ENCODE data around the gene DNAJB4.
"Not testable (repeated sequence)": the region's sequence is repeated elsewhere in the genome, so short reads cannot be mapped to it uniquely, and the experiment has no call there.

DNAJB4 gene

DNA sequence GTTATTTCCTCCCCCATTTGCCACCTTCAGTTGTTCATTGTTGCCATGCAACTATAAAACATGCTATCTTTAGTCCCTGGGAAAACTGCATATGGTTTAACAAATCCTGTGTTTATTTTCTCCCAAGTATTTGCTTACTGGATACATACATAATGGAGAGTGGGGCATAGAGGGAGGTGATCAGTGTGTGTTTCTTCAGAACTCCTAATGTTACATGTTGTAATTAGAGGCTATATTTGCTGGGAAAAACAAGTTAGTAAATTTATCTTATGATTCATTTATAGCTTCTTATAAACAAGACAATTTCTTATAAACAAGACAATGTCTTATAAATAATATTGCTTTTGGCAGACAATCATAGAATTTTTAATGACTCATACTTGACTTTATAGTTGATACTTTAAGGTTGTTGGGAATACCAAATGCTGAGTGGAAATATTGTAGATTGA is 33.8 kb downstream of the DNAJB4 start:
- DNase-seq (ENCODE audit: low spot score), result no peak

DNA sequence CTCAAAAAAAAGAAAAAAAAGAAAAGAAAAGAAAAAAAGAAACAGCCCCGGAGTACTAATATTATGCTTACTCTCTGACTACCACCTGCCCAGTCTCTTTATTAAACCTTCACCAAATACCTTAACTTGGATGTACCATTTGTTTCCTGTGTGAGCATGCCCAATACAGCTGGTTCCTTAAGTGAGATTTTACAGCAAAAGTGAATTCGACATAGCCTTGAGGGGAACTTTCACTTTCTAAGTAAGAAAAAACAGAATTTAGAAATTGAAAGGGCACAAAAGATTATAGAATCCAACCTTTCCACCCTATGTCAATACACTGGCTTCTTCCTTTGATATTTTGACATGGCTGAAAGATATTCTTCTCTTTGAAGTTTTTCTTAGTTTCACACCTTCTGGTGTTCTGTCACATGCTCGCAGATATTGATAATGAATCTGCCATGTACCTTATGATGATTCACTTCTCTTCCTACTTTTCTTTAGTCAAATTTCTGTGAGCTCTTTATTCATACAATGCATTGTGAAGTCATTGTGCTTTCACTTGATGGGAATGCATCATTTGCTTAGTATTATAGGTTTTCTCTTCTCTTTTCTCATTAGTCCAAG is 35.8 kb downstream of the DNAJB4 start:
- DNase-seq (ENCODE audit: low spot score), result no peak

DNA sequence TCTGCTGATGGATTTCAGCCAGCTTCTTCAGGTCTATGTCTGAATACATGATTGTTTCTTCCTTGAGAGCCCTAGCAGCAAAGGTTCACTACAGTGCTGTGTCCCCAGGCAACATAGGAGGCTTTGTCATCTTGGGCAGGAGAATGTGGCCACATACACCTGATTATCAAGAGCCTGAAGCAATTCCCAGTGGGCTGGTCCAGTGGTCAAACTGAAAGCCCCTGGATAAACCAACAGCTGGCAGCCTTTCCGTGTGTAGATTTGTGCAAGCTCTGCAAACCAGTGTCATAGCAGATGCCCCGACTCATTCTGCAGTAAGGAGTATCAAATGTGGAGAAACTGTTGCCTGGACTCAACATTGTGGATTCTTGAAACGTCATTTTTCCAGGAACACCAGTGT is 38.7 kb downstream of the DNAJB4 start:
- DNase-seq (ENCODE audit: low spot score), result no peak

DNA sequence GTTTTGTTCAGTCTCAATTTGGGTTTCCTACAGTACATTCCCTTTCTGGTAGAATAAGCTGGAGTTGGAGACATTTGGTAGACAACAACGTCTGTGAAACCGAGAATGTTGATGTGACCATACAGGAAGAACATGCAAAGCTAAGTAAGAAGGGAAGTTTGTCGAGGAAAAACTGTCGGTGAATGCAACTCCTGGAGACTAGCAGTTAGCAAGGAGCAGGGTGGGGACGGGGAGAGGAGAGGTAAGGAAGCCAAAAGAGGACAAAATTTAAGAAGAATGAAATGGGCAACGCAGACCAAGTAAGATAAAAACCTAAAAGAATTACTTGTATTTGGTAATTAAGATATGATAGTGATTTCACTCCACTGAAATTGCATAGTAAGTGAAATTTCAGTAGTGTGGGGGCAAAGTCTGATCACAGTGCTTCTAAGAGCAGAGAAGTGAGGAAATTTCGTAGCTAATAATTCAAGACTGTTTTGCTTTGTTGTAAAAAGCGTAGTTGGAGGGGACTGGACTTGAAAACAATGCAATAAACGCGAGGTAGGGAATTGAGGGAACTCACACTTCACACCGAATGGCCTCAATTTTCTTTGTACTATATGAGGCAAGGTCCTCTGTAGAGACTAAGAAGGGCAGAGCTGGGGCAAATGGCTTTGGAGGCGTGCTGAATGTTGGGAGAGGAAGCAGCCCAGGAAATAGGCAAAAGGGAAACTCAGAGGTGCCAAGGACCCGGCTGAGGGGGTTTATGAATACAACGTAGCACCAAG is 40.2 kb downstream of the DNAJB4 start:
- no peak for DNase-seq (ENCODE audit: low spot score)

DNA sequence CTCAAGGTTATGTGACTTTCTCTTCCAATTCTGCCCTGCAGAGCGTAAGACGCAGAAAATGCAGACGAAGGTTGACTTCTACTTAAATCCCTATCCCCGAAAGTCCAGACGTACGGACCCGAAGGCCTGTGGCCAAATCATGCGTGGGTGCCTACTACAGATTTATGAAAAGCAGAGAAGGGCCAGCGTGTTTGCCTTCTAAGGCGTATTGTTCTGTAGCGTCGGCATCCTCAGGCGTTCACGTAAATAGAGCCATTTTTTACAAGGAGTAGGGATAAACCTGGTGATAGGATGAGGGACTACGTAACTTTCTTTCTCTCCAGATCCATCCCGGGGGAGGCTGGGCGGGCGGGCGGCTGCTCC is 40.8 kb downstream of the DNAJB4 start:
- DNase-seq (ENCODE audit: low spot score), result no peak

DNA sequence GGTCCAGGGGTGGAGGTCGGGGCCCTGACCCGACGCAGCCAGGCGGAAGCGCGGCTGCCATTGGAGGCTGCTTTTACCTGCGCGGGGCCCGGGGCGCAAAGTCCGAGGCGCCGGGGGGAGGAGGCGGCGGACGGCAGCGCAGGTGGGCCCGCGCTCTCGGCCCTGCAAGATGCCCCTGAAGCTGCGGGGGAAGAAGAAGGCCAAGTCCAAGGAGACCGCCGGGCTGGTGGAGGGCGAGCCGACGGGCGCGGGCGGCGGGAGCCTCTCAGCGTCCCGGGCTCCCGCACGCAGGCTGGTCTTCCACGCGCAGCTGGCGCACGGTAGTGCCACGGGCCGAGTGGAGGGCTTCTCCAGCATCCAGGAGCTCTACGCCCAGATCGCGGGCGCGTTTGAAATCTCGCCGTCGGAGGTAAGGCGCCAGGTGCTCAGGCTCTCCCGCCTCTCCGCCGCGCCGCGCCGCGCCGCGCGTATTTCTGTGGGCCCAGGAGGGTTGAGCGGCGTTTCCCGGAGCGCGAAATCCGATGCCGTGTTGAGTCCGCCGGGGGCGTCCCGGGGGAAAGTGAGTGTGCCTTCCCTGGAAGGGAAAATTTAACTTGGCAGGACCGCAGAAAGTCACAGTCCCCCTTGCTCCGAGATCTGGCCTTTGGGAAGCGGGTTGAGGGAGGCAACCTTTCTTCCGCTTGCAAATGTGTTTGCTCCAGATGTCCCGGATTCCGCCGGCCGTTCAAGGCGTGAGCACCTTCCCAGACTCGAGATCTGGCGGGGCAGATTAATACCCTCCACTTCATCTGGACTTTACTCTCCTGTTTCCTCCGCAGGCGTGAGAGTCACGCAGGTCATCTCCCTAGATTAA is 41.4 kb downstream of the DNAJB4 start, which contains the start of gene GIPC2:
Gene GIPC2 (plus strand): TSS at position 41 of the 853 bp plus-strand sequence. CDS start 129 bp downstream, at position 170.
- DNase-seq (ENCODE audit: low spot score), result no peak

DNA sequence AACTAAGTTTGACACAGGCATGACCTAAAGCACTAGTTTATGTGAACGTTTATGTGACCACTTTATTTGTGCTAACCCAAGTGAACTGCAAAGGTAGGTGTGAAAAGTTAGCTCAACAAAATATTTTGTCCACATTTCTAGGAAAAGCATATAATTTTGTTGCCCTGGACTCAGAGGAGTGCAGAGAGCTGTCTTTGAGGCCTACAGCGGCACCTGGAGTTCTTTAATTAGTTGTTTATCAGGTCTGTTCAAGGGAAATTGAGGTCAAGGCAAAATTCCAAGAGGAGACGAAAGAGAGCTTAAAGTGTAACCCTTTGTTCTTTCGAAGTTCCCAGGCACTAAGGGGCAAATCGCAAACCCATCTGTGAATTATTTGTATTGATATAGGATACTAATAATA is 42.4 kb downstream of the DNAJB4 start:
- no peak for DNase-seq (ENCODE audit: low spot score)

DNA sequence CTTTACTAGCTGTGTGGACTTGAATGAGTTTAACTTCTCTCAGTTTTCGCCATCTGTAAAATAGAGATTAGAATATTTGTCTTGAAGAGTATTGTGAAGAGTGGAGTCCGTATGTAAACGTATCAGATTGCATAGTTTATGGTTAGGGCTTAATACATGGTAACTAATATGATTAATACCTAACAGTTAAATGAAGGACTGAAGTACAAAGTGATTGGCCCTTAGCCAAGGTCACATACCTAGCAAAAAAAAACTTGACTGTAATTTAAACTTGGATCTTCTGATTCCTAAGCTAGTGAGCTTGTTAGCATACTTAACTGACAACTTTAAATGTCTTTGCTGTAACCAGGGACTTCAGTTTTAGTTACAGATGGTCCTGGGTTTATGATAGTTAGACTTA is 42.9 kb downstream of the DNAJB4 start:
- no peak for DNase-seq (ENCODE audit: low spot score)

DNA sequence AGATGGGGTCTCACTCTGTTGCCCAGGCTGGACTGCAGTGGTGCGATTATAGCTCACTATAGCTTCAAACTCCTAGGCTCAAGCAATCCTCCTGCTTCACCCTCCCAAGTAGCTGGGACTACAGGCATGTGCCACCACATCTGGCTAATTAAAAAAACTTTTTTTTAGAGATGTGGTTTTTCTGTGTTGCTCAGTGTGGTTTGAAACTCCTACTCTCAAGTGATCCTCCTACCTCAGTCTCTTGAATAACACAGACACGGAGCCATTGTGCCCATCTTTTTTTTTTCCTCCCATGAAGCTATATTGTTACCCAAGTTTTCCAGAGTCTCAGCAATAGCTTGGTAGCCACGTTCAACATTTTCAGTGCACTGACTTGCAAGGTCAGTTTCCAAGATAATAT is 43.7 kb downstream of the DNAJB4 start:
- no peak for DNase-seq (ENCODE audit: low spot score)

DNA sequence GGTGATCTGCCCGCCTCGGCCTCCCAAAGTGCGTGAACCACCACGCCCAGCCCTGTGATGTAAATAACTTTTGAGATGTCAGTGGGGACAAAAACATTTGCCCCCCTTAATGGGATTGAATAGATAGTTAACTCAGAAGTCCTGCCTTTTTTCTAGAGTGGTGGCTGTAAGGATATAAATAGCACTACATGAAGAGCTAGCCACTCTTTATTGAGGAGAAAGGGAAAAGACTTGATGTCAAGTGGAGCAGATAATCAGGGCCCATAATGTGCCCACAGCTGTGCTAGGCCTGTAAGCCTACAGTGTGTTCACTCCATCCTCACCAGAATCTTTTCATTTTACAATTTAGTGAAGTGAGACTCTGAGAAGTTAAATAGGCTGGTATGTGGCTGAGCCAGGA is 44.7 kb downstream of the DNAJB4 start:
- no peak for DNase-seq (ENCODE audit: low spot score)

DNA sequence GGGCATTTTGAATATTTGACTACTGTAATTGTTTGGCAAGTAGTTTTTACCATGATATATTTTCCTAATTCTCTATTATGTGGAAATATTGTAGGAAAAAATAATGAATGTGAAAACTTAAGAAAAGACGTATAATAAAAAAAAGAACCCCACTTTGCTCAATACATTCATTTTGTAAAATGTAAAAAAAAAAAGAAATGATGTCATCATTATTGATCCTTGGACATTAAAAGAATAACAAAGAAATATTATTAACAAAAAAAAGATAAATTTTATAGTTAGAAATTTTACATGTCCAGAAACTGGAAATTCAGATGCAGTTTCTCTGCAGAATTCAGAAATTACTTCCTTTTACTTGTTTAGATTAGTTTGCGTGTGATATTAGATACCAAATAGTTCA is 46.3 kb downstream of the DNAJB4 start:
- no peak for DNase-seq (ENCODE audit: low spot score)

DNA sequence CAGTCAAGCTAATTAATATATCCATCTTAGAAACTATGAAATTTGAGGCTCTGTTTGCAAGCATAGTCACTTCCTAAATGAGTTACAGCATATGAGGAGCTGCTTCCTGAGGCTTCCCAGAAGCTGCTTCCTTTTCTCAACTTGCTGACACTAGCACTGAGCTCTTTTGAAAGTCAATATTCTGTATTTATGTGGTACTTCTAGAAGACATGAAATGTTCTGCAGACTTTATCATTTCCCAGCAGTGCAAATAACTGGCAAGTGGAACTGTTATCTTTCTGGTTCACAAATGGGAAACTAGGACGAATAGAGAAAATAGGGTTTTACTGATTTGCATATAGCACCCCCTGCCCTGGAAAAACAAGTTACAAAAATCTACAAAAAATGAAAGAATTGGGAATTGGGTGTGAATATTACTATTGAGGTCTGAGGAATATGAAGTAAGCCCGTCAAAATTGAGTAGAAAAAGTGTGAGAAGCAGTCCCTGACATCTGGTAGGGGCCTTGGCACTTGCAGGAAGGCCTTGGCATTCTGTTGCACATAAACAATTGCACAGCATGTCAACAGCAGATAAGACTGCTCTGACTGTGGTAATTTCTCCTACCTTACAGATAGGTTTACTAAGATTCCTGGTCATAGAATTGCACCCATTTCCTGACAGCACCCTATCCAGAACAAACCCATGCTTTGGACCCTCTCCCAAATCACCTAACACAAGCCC is 48.1 kb downstream of the DNAJB4 start:
- DNase-seq (ENCODE audit: low spot score), result no peak

DNA sequence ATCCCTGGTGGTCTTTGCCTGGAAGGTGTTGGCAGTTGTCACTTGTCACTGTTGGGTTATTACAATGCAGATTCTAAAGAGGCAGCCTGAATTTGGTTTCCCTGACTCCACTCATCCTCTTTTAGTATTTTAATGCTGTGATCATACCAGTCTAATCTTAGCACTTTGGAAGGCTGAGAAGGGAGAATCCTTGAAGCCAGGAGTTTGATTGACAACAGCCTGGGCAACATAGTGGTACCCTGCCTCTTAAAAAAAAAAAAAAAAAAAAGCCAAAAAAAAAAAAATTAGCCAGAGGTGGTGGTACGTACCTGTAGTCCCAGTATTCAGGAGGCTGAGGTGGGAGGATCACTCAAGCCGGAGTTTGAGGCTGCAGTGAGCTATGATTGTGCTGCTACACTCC is 48.8 kb downstream of the DNAJB4 start:
- DNase-seq (ENCODE audit: low spot score), result no peak

DNA sequence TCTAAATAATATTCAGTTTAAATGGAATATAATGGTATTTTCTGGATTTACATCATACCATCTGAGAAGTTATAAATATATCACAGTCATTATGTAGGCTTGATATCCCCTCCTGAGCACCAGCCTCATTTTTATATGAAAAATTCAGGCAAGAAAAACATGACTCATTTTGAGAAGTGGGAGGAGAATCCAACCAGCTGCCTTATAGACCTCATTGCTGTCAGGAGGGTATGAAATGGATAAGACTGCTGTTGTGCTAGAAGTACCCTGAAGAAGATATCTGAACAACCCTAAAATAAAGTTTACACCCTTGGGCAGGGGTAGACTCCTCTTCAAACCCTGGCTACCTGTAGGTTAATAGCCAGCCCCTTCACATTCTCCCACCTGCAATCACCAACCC is 49.8 kb downstream of the DNAJB4 start:
- DNase-seq (ENCODE audit: low spot score), result no peak

DNA sequence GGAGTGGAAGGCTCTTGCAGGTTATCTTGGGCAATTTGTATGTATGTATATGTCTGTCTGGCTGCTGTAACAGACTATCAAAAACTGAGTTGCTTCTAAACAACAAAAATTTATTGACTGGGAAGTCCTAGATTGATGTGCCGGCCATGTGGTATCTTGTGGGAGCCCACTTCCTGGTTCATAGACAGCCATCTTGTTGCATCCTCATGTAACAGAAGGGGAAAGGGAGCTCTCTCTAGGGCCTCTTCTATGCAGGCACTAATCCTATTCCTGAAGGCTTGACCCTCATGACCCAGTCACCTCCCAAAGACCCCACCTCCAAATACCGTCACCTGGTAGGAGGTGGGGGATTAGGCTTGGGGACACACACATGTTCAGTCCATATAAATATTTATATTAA is 50.2 kb downstream of the DNAJB4 start:
- DNase-seq (ENCODE audit: low spot score), result no peak

DNA sequence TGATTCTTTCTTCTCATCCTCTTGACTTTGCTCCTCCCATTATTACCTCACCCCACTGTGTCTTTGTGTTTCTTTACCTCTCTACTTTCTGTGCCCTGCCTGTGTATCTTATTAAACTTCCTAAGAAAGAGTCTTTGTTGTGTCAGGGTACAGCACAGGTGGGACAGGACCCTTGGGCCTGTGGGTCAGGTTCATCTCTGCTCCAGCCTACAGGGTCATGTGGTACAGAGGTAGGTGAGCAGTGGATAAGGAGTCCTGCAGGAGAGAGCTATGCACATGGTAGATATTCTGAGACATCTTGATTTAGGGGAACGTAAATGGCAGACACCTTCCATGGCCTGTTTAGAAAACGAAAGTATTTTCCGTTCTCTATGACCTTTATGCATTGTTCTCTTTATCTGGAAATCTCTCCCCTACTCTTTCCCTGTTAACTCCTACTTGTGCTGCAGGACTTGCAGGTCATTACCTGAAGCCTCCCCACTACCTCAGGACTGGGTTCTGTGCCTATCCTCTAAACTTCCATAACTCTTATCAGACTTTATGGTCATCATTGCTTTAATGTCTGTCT is 50.9 kb downstream of the DNAJB4 start:
- no peak for DNase-seq (ENCODE audit: low spot score)

DNA sequence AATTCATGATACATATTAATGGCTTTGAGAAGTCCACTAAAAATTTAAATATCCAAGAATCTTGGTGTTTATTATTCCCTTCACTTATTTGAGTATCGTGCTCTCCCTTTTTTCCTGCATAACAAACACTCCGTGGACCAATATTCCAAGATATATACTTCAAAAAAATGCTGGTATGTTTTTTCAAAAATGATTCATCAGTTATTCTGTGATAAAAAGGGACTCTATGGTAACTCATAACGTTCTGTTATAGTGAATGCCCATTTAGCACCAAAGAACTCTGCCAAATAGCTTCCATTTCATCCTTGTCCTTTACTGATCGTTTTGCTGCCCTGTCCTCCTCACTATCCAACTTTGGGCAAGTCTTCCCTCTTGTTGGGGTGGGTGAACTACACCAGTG is 53.9 kb downstream of the DNAJB4 start:
- no peak for DNase-seq (ENCODE audit: low spot score)

DNA sequence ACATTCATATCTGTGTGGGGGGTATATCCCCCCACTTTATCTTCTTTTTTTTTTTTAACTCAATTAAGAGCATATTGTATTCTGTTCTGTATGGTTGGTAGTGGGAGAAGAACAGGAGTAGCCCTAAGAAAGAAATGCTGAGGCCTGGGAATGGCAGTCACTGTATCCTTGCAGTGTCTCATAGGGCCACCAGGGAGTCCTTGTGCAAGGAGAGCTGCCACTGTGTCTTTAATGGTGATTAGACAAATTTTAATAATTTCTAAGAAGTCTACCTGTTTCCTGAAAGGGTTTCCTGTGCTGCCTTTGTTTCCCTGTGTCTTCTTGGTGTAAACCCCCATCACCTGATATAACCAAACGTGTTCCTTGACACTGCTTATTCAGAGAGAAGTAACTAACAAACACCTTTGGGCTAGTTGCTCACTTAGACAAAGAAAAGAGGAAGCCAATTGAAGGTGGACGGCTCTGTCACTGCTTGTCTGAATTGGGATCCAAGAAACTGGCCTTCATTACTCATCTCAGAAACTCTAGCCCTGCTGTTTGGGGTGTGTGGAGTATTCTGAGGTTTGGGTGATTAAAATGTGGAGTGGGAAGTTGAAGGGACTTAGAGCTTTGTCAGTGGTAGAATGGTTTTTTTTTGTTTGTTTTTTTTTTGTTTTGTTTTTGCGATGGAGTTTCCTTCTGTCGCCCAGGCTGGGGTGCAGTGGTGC is 56.3 kb downstream of the DNAJB4 start:
- no peak for DNase-seq (ENCODE audit: low spot score)

DNA sequence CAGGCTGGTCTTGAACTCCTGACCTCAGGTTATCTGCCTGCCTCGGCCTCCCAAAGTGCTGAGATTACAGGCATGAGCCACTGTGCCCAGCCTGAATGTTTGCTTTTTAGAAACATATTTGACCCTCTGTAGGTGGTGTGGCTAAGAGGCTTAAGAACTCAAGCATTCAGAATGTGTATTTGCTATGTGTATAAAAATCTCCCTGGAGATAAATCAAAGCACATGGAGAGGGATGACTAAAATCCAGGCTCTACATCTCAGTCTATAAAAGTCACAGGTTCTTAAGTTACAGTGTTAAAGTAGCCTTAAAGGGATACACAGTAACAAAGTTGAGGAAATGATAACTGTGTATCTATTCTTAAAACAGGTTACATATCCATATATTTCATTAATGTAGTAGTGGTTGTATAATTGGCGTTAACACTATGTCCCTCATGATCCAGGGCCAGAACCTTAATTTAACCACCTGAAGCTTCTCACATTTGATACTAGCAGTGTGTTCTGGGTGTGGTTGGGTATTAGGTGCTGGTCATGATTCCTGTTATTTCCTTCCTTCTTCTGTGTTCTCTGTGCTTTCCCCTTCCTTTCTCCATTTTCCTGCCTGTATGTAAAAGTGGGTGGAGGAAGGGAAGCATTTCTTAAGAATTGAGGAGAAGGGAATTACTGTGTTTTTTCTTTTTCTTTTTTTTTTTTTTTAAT is 57.2 kb downstream of the DNAJB4 start:
- DNase-seq (ENCODE audit: low spot score), result no peak

DNA sequence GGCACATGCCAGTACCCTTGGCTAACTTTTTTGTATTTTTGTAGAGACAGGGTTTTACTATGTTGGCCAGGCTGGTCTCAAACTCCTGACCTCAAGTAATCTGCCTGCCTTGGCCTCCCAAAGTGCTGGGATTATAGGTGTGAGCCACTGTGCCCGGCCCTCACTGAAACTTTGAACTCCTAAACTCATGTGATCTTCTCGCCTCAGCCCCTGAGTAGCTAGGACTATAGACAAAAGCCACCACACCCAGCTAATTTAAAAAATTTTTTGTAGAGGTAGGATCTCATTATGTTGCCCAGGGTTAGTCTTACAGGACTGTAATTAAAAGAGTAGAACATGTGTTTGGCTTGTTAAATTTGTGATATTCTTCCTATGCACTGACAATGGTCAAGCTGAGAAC is 60.1 kb downstream of the DNAJB4 start:
- DNase-seq (ENCODE audit: low spot score), result not testable (repeated sequence)

Data from CD4-positive, alpha-beta T cell treated with Interleukin-2 at 100 ng/mL for 4 hours (primary cell).